ENCODE results near the gene AUTS2.

Gene AUTS2

GRCh38 chr7:70389531-70390151 is 791.4 kb downstream of the AUTS2 start:
- no peaks in the 10 kb centered on the region for H3K4me1 ChIP-seq (ENCODE audit: insufficient read depth, poor library complexity, severe bottlenecking)
- H3K4me3 ChIP-seq (ENCODE audit: severe bottlenecking), result no peak overlapping the region
- H3K27me3 ChIP-seq (ENCODE audit: insufficient read depth, poor library complexity, severe bottlenecking), result no peaks in the 10 kb centered on the region
- no peak for DNase-seq (ENCODE audit: low spot score)
- TF ChIP-seq, protein P1, sequence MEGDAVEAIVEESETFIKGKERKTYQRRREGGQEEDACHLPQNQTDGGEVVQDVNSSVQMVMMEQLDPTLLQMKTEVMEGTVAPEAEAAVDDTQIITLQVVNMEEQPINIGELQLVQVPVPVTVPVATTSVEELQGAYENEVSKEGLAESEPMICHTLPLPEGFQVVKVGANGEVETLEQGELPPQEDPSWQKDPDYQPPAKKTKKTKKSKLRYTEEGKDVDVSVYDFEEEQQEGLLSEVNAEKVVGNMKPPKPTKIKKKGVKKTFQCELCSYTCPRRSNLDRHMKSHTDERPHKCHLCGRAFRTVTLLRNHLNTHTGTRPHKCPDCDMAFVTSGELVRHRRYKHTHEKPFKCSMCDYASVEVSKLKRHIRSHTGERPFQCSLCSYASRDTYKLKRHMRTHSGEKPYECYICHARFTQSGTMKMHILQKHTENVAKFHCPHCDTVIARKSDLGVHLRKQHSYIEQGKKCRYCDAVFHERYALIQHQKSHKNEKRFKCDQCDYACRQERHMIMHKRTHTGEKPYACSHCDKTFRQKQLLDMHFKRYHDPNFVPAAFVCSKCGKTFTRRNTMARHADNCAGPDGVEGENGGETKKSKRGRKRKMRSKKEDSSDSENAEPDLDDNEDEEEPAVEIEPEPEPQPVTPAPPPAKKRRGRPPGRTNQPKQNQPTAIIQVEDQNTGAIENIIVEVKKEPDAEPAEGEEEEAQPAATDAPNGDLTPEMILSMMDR (IDR thresholded peaks at IDR 0.05; ENCODE audit: poor library complexity, severe bottlenecking), result no peak
- H3K36me3 ChIP-seq (ENCODE audit: low read depth), result no peaks in the 10 kb centered on the region
- no peak overlapping the region for H3K27ac ChIP-seq (ENCODE audit: poor library complexity, severe bottlenecking)
- ATAC-seq (ENCODE audit: low read depth), result no peak
- H3K9me3 ChIP-seq (ENCODE audit: severe bottlenecking), result no peaks in the 10 kb centered on the region

GRCh38 chr7:70390251-70390650 is 792.0 kb downstream of the AUTS2 start:
- no peaks in the 10 kb centered on the region for H3K36me3 ChIP-seq (ENCODE audit: low read depth)
- H3K4me3 ChIP-seq (ENCODE audit: severe bottlenecking), result no peak overlapping the region
- H3K27ac ChIP-seq (ENCODE audit: poor library complexity, severe bottlenecking), result no peak overlapping the region
- H3K9me3 ChIP-seq (ENCODE audit: severe bottlenecking), result no peaks in the 10 kb centered on the region
- H3K4me1 ChIP-seq (ENCODE audit: insufficient read depth, poor library complexity, severe bottlenecking), result no peaks in the 10 kb centered on the region
- ATAC-seq (ENCODE audit: low read depth), result no peak
- TF ChIP-seq, protein P1 (IDR thresholded peaks at IDR 0.05; ENCODE audit: poor library complexity, severe bottlenecking), result no peak
- H3K27me3 ChIP-seq (ENCODE audit: insufficient read depth, poor library complexity, severe bottlenecking), result no peaks in the 10 kb centered on the region
- no peak for DNase-seq (ENCODE audit: low spot score)

DNA sequence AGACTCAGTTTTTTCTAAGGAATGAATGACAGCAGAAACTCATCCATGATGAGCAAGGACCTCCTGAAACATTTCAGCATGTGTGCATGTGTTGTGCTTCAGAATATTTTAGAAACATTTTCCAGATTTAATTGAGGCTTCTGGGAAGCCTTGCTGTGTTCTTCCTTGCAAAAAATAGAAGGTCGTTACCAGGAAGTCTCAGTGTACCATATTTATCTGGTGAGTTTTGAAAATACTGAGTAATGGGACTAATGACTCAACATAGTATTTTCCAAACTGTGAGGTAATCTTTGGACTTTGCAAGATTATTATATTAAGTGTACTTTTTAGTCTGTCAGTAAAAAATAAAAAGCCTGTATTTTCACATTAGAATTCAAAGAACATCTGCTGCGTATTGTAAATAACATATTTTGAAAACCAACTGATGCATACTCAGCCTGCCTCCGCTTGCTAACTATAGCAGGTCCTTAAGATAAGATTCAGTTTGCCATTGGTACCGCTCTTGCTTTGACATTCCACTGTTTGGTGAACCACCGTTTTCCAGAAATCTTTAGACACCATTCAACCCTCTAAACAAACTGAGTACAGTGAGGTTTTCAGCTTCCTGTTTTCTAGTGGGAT is 794.1 kb downstream of the AUTS2 start:
- TF ChIP-seq, protein P1 (IDR thresholded peaks at IDR 0.05; ENCODE audit: poor library complexity, severe bottlenecking), result no peak
- Histone ChIP-seq H3K4me3 (ENCODE audit: severe bottlenecking) (no peak overlapping the region), H3K9me3 (ENCODE audit: severe bottlenecking) (no peaks in the 10 kb centered on the region), H3K4me1 (ENCODE audit: insufficient read depth, poor library complexity, severe bottlenecking) (no peaks in the 10 kb centered on the region), H3K27ac (ENCODE audit: poor library complexity, severe bottlenecking) (no peak overlapping the region), H3K36me3 (ENCODE audit: low read depth) (no peaks in the 10 kb centered on the region), H3K27me3 (ENCODE audit: insufficient read depth, poor library complexity, severe bottlenecking) (no peaks in the 10 kb centered on the region)
- DNase-seq (ENCODE audit: low spot score) (no peak), ATAC-seq (ENCODE audit: low read depth) (no peak)

- H3K4me3 ChIP-seq (ENCODE audit: severe bottlenecking), result no peak overlapping the region
- no peaks in the 10 kb centered on the region for H3K9me3 ChIP-seq (ENCODE audit: severe bottlenecking)
- H3K27ac ChIP-seq (ENCODE audit: poor library complexity, severe bottlenecking), result no peak overlapping the region
- H3K4me1 ChIP-seq (ENCODE audit: insufficient read depth, poor library complexity, severe bottlenecking), result no peaks in the 10 kb centered on the region
- no peaks in the 10 kb centered on the region for H3K27me3 ChIP-seq (ENCODE audit: insufficient read depth, poor library complexity, severe bottlenecking)
- no peak for ATAC-seq (ENCODE audit: low read depth)
- TF ChIP-seq, protein P1 (IDR thresholded peaks at IDR 0.05; ENCODE audit: poor library complexity, severe bottlenecking), result no peak
- DNase-seq (ENCODE audit: low spot score), result no peak
- no peaks in the 10 kb centered on the region for H3K36me3 ChIP-seq (ENCODE audit: low read depth)
Measured at GRCh38 chr7:70392877-70393435, 794.7 kb downstream of the AUTS2 start.

GRCh38 chr7:70393956-70394355 is 795.7 kb downstream of the AUTS2 start:
- Histone ChIP-seq H3K4me1 (ENCODE audit: insufficient read depth, poor library complexity, severe bottlenecking) (no peaks in the 10 kb centered on the region), H3K9me3 (ENCODE audit: severe bottlenecking) (no peaks in the 10 kb centered on the region), H3K27me3 (ENCODE audit: insufficient read depth, poor library complexity, severe bottlenecking) (no peaks in the 10 kb centered on the region), H3K4me3 (ENCODE audit: severe bottlenecking) (no peak overlapping the region), H3K27ac (ENCODE audit: poor library complexity, severe bottlenecking) (no peak overlapping the region), H3K36me3 (ENCODE audit: low read depth) (no peaks in the 10 kb centered on the region)
- no peak for DNase-seq (ENCODE audit: low spot score)
- ATAC-seq (ENCODE audit: low read depth), result no peak
- TF ChIP-seq, protein P1 (IDR thresholded peaks at IDR 0.05; ENCODE audit: poor library complexity, severe bottlenecking), result no peak
